Esophagus muscularis mucosa (tissue), 4 donors: Measurements from ENCODE around the gene LYSMD1. TPM values are rescaled to one million over a fixed set of nuclear protein-coding genes. Genes with fewer than 3 reads are reported as not detected.

Experiments
- DNase-seq: peaks from one replicate; pipeline ENCODE4 v3.0.0-alpha.2; 2017; ENCODE audit errors: extremely low spot score
- H3K27ac ChIP-seq, 4 donors: fragments of 200-600 bp; sonication (generic); replicated peaks in 1 of 4; 1 replicate in 3 of 4; 2 replicates in 1 of 4; pipeline ENCODE4 v1.5.1; 2016 to 2019; ENCODE audit warnings: mild to moderate bottlenecking in 1 of 4
- H3K27me3 ChIP-seq, 4 donors: fragments of 200-600 bp; sonication (generic); one replicate each; pipeline versions ENCODE4 v1.5.1 to v1.6.0; 2016 to 2019
- H3K36me3 ChIP-seq, 4 donors: fragments of 200-600 bp; sonication (generic); one replicate each; pipeline ENCODE4 v1.5.1; 2016 to 2019
- H3K4me1 ChIP-seq, 4 donors: fragments of 200-600 bp; sonication (generic); one replicate each; pipeline ENCODE4 v1.5.1; 2016 to 2019
- H3K4me3 ChIP-seq, 4 donors: fragments of 200-600 bp; sonication (generic); 1 replicate in 2 of 4; 2 replicates in 2 of 4; pipeline ENCODE4 v1.5.1; 2016 to 2019; ENCODE audit warnings: mild to moderate bottlenecking in 4 of 4, moderate library complexity in 1 of 4
- H3K9me3 ChIP-seq, 4 donors: fragments of 200-600 bp; sonication (generic); 1 replicate in 3 of 4; 2 replicates in 1 of 4; pipeline ENCODE4 v1.5.1; 2016 to 2019
- CTCF ChIP-seq, 3 experiments: fragments of 200-600 bp in 2 of 3; fragments of 450-650 bp in 1 of 3; sonication (generic) in 2 of 3; IDR thresholded peaks; one replicate each; pipeline ENCODE4 v1.5.1; 2017 to 2019; ENCODE audit warnings: antibody characterized with exemption in 3 of 3, mild to moderate bottlenecking in 2 of 3, moderate library complexity in 1 of 3
- EP300 ChIP-seq: sonication (generic); formaldehyde crosslinking; IDR thresholded peaks from one replicate; pipeline ENCODE4 v1.6.1; 2017; ENCODE audit warnings: antibody characterized with exemption
- POLR2A ChIP-seq: fragments of 450-650 bp; IDR thresholded peaks from one replicate; pipeline ENCODE4 v1.6.1; 2017; ENCODE audit warnings: antibody characterized with exemption, moderate library complexity, mild to moderate bottlenecking, low read depth
- POLR2AphosphoS5 ChIP-seq, 2 donors: sonication (generic); formaldehyde crosslinking; IDR thresholded peaks; one replicate each; pipeline ENCODE4 v1.6.1; 2017; ENCODE audit warnings: antibody characterized with exemption in 2 of 2
- WGBS: methylation state at CpG from one replicate; pipeline ENCODE4 v1.1.5; 2018; 5-methylcytosine and 5-hydroxymethylcytosine counted together
- intact Hi-C: fragments of 100-400 bp; cut with DNase I; formaldehyde crosslinking; loops from one replicate; pipeline ENCODE4 v1.15.1; 2023
- total RNA-seq, 4 donors: library from RNA; depleted of rRNA; stranded (reverse); fragments of >200 nt; gene quantifications; one replicate each; pipeline versions ENCODE4 v1.1.0 to v1.2.1, GENCODE V29; 2016

Gene LYSMD1
- total RNA-seq, 4 donors from 2014 or later: 10.9 to 23.5 (median 12.6) TPM

GRCh38 chr1:151124763-151125403 lies 40.8 kb downstream of the LYSMD1 start:
- Histone ChIP-seq H3K4me3 (no peak overlapping the region), H3K27ac (no peak overlapping the region), H3K9me3 (no peaks in the 10 kb centered on the region), H3K27me3 (no peaks in the 10 kb centered on the region), H3K4me1 (no peaks in the 10 kb centered on the region), H3K36me3 (peaks cover 9 to 34% (median 23%) of the 10 kb centered on the region in 4 donors)
- WGBS: 86% methylated on average over 5 of the region's 5 CpGs
- intact Hi-C loops: no loop called here
- TF ChIP-seq POLR2AphosphoS5 (IDR thresholded peaks at IDR 0.05) (no peak), POLR2A (no peak), CTCF (IDR thresholded peaks at IDR 0.05) (no peak), EP300 (no peak)
- DNase-seq: no peak

- no peaks in the 10 kb centered on the region for H3K4me1 ChIP-seq
- peaks cover 20 to 87% (median 38%) of the 10 kb centered on the region in 4 donors for H3K36me3 ChIP-seq
- TF ChIP-seq CTCF (IDR thresholded peaks at IDR 0.05) (no peak), POLR2A (no peak), POLR2AphosphoS5 (IDR thresholded peaks at IDR 0.05) (no peak), EP300 (no peak)
- intact Hi-C loops: no loop called here
- 93% methylated on average over 5 of the region's 5 CpGs for WGBS
- H3K4me3 ChIP-seq: no peak overlapping the region
- DNase-seq: no peak
- no peak overlapping the region for H3K27ac ChIP-seq
- H3K9me3 ChIP-seq: no peaks in the 10 kb centered on the region
- no peaks in the 10 kb centered on the region for H3K27me3 ChIP-seq
Observed at GRCh38 chr1:151113877-151114276, 51.8 kb downstream of the LYSMD1 start.

Other genes with a start within 250 kb of the LYSMD1 start
- 10 to 100 TPM; 24.9 to 30.2 (median 27.7) TPM for gene SETDB1, start 239.5 kb downstream of the LYSMD1 start, total RNA-seq
- 100 to 1,000 TPM in 3 of 4 donors, 10 to 100 TPM in 1; 91.8 to 130 (median 117) TPM for gene CERS2, start 191.1 kb downstream of the LYSMD1 start, total RNA-seq
- under 1 TPM; 0.13 to 0.42 (median 0.34) TPM for gene ANXA9, start 183.6 kb downstream of the LYSMD1 start, total RNA-seq
- 10 to 100 TPM; 21.6 to 31.7 (median 27.0) TPM for gene MINDY1, start 159.0 kb downstream of the LYSMD1 start, total RNA-seq
- 10 to 100 TPM; 17.4 to 40.7 (median 23.1) TPM for gene PRUNE1, start 157.5 kb downstream of the LYSMD1 start, total RNA-seq
- gene BNIPL, start 129.3 kb downstream of the LYSMD1 start, total RNA-seq: under 1 TPM; under 0.01 to 0.17 (median 0.12) TPM
- gene C1orf56, start 118.2 kb downstream of the LYSMD1 start, total RNA-seq: 1 to 10 TPM; 4.3 to 8.7 (median 8.2) TPM
- 10 to 100 TPM; 41.1 to 58.2 (median 49.6) TPM for gene CDC42SE1, start 106.3 kb downstream of the LYSMD1 start, total RNA-seq
- 1 to 10 TPM in 2 of 4 donors, under 1 TPM in 2; 0.78 to 1.7 (median 1.2) TPM for gene MLLT11, start 105.5 kb downstream of the LYSMD1 start, total RNA-seq
- 10 to 100 TPM; 16.1 to 25.7 (median 20.9) TPM for gene GABPB2, start 95.1 kb downstream of the LYSMD1 start, total RNA-seq
- gene SEMA6C, start 19.3 kb downstream of the LYSMD1 start, total RNA-seq: 10 to 100 TPM in 1 of 4 donors, 1 to 10 TPM in 3; 5.3 to 12.2 (median 7.3) TPM
- gene TNFAIP8L2, start 9.3 kb downstream of the LYSMD1 start, total RNA-seq: 1 to 10 TPM; 2.8 to 8.3 (median 5.0) TPM
- gene SCNM1, start 242 bp upstream of the LYSMD1 start, total RNA-seq: 10 to 100 TPM; 11.2 to 39.3 (median 21.4) TPM
- gene TMOD4, start 10.1 kb upstream of the LYSMD1 start, total RNA-seq: 1 to 10 TPM in 2 of 4 donors, not detected in 2; 1.5 to 1.6 TPM
- gene VPS72, start 24.3 kb upstream of the LYSMD1 start, total RNA-seq: 10 to 100 TPM; 45.7 to 57.0 (median 54.3) TPM
- gene PIP5K1A, start 32.6 kb upstream of the LYSMD1 start, total RNA-seq: 10 to 100 TPM; 44.7 to 54.9 (median 47.1) TPM
- 100 to 1,000 TPM; 157 to 195 (median 176) TPM for gene PSMD4, start 88.8 kb upstream of the LYSMD1 start, total RNA-seq
- gene ZNF687, start 116.4 kb upstream of the LYSMD1 start, total RNA-seq: 10 to 100 TPM; 16.6 to 28.6 (median 23.1) TPM
- gene PI4KB, start 161.5 kb upstream of the LYSMD1 start, total RNA-seq: 10 to 100 TPM; 54.8 to 79.5 (median 68.9) TPM
- gene RFX5, start 181.3 kb upstream of the LYSMD1 start, total RNA-seq: 10 to 100 TPM; 40.3 to 50.3 (median 45.0) TPM
- 100 to 1,000 TPM in 1 of 4 donors, 10 to 100 TPM in 3; 61.4 to 113 (median 81.6) TPM for gene SELENBP1, start 206.8 kb upstream of the LYSMD1 start, total RNA-seq
- gene PSMB4, start 233.7 kb upstream of the LYSMD1 start, total RNA-seq: 100 to 1,000 TPM; 236 to 284 (median 253) TPM